ENCODE results near the gene CCSER2. TPM values are rescaled to one million over a fixed set of nuclear protein-coding genes. Genes with fewer than 3 reads are reported as not detected.

Gene CCSER2
- polyA plus RNA-seq, 1 donor (not counting 4 experiments of a cell fraction or from before 2014, with no cell fraction given), result 26.7 TPM

DNA sequence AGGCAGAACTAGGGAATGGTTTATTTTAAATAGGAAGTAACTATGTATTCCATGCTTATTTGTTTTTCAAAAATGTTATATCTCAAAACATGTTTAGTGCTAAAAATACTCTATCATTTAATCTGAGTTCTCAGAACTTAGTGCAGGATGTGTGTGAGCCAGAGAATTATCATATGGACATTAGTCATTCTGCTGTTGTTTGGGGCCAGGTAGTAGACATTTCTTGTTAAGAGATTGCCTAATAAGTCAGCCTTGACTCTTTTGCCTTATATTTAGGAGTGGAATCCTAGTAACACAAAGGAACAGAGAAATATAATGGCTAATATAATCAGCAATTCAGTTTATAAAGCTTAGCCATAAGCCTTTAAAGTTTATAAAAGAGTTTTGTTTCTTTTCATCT, 149.8 kb downstream of the CCSER2 start:
- Histone ChIP-seq H4K20me1 (ENCODE audit: control insufficient read depth, extremely low read depth, insufficient read depth, low read length) (no peaks in the 10 kb centered on the region), H3K27ac (ENCODE audit: control insufficient read depth, insufficient read depth, low read length) (no peak overlapping the region), H3K79me2 (ENCODE audit: control insufficient read depth, insufficient read depth, low read length) (no peaks in the 10 kb centered on the region), H3K9me1 (ENCODE audit: control insufficient read depth, extremely low read depth, insufficient read depth, low read length) (no peaks in the 10 kb centered on the region), H3K4me3 (ENCODE audit: control insufficient read depth in 2 of 3, extremely low read depth in 1 of 3, insufficient read depth in 2 of 3, low read depth in 1 of 3, low read length in 3 of 3) (no peak overlapping the region), H3K9me3 (ENCODE audit: control insufficient read depth, low read depth, low read length) (no peaks in the 10 kb centered on the region), H3K36me3 (ENCODE audit: control insufficient read depth in 2 of 2, extremely low read depth in 1 of 2, insufficient read depth in 2 of 2, low read length in 2 of 2) (peaks cover 0 to 2% of the 10 kb centered on the region in 2 experiments), H3K9ac (ENCODE audit: control insufficient read depth, extremely low read depth, insufficient read depth, low read length) (no peak overlapping the region), H3K4me2 (ENCODE audit: control insufficient read depth, extremely low read depth, insufficient read depth, low read depth, low read length) (no peak overlapping the region), H2AFZ (ENCODE audit: control insufficient read depth, low read length) (no peak overlapping the region), H3K4me1 (ENCODE audit: control insufficient read depth, extremely low read depth, insufficient read depth, low read length) (peaks cover 5% of the 10 kb centered on the region), H3K27me3 (ENCODE audit: control insufficient read depth, extremely low read depth, insufficient read depth, low read length) (no peaks in the 10 kb centered on the region)
- FAIRE-seq (no peak), DNase-seq (ENCODE audit: low read depth, low spot score) (no peak)
- no peak for TF ChIP-seq EZH2 (IDR thresholded peaks at IDR 0.05; ENCODE audit: low read length)
- TF ChIP-seq, protein P1, sequence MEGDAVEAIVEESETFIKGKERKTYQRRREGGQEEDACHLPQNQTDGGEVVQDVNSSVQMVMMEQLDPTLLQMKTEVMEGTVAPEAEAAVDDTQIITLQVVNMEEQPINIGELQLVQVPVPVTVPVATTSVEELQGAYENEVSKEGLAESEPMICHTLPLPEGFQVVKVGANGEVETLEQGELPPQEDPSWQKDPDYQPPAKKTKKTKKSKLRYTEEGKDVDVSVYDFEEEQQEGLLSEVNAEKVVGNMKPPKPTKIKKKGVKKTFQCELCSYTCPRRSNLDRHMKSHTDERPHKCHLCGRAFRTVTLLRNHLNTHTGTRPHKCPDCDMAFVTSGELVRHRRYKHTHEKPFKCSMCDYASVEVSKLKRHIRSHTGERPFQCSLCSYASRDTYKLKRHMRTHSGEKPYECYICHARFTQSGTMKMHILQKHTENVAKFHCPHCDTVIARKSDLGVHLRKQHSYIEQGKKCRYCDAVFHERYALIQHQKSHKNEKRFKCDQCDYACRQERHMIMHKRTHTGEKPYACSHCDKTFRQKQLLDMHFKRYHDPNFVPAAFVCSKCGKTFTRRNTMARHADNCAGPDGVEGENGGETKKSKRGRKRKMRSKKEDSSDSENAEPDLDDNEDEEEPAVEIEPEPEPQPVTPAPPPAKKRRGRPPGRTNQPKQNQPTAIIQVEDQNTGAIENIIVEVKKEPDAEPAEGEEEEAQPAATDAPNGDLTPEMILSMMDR (optimal IDR thresholded peaks at IDR 0.05 in 1 of 3, IDR thresholded peaks at IDR 0.05 in 1 of 3, conservative IDR thresholded peaks at IDR 0.05 in 1 of 3; ENCODE audit: extremely low read depth in 1 of 3, insufficient read depth in 2 of 3, low read length in 3 of 3), result no peak
- dilution Hi-C loops (cut with MboI; ENCODE audit: extremely low pct_ligation_motif_present, low sequenced_read_pairs), result no loop called here

DNA sequence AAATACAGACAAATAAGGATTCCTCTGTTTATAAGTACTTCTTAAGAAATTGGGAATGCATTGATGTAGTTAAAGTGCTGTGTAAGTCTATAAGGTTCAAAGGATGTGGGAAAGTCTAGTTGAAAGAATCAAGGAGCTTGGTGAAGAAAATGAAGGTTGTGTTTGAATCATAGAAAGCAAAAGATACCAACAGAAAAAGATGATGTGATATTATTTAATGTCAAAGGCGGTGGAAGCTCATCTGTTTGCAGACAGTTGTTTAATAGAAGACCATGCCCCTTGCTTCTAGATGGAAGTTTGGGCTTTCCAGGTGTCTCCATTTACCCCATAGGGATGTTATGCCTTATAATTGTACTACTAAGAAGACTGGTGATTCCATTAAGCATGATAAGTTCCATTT, 150.3 kb downstream of the CCSER2 start:
- Histone ChIP-seq H3K9me3 (ENCODE audit: control insufficient read depth, low read depth, low read length) (no peaks in the 10 kb centered on the region), H3K4me2 (ENCODE audit: control insufficient read depth, extremely low read depth, insufficient read depth, low read depth, low read length) (no peak overlapping the region), H2AFZ (ENCODE audit: control insufficient read depth, low read length) (no peak overlapping the region), H3K4me1 (ENCODE audit: control insufficient read depth, extremely low read depth, insufficient read depth, low read length) (peaks cover 5% of the 10 kb centered on the region), H3K79me2 (ENCODE audit: control insufficient read depth, insufficient read depth, low read length) (no peaks in the 10 kb centered on the region), H3K27ac (ENCODE audit: control insufficient read depth, insufficient read depth, low read length) (no peak overlapping the region), H3K9ac (ENCODE audit: control insufficient read depth, extremely low read depth, insufficient read depth, low read length) (no peak overlapping the region), H3K9me1 (ENCODE audit: control insufficient read depth, extremely low read depth, insufficient read depth, low read length) (no peaks in the 10 kb centered on the region), H3K4me3 (ENCODE audit: control insufficient read depth in 2 of 3, extremely low read depth in 1 of 3, insufficient read depth in 2 of 3, low read depth in 1 of 3, low read length in 3 of 3) (no peak overlapping the region), H3K36me3 (ENCODE audit: control insufficient read depth in 2 of 2, extremely low read depth in 1 of 2, insufficient read depth in 2 of 2, low read length in 2 of 2) (peaks cover 0 to 2% of the 10 kb centered on the region in 2 experiments), H4K20me1 (ENCODE audit: control insufficient read depth, extremely low read depth, insufficient read depth, low read length) (no peaks in the 10 kb centered on the region), H3K27me3 (ENCODE audit: control insufficient read depth, extremely low read depth, insufficient read depth, low read length) (no peaks in the 10 kb centered on the region)
- TF ChIP-seq, protein P1 (optimal IDR thresholded peaks at IDR 0.05 in 1 of 3, IDR thresholded peaks at IDR 0.05 in 1 of 3, conservative IDR thresholded peaks at IDR 0.05 in 1 of 3; ENCODE audit: extremely low read depth in 1 of 3, insufficient read depth in 2 of 3, low read length in 3 of 3), result no peak
- no peak for TF ChIP-seq EZH2 (IDR thresholded peaks at IDR 0.05; ENCODE audit: low read length)
- DNase-seq (ENCODE audit: low read depth, low spot score) (no peak), FAIRE-seq (no peak)
- dilution Hi-C loops (cut with MboI; ENCODE audit: extremely low pct_ligation_motif_present, low sequenced_read_pairs), result no loop called here
